ENCODE results near the gene FARP2. TPM values are rescaled to one million over a fixed set of nuclear protein-coding genes. Genes with fewer than 3 reads are reported as not detected.

FARP2 gene
- total and polyA plus RNA-seq, 4 donors = 9.9 to 49.7 (median 27.4) TPM

DNA sequence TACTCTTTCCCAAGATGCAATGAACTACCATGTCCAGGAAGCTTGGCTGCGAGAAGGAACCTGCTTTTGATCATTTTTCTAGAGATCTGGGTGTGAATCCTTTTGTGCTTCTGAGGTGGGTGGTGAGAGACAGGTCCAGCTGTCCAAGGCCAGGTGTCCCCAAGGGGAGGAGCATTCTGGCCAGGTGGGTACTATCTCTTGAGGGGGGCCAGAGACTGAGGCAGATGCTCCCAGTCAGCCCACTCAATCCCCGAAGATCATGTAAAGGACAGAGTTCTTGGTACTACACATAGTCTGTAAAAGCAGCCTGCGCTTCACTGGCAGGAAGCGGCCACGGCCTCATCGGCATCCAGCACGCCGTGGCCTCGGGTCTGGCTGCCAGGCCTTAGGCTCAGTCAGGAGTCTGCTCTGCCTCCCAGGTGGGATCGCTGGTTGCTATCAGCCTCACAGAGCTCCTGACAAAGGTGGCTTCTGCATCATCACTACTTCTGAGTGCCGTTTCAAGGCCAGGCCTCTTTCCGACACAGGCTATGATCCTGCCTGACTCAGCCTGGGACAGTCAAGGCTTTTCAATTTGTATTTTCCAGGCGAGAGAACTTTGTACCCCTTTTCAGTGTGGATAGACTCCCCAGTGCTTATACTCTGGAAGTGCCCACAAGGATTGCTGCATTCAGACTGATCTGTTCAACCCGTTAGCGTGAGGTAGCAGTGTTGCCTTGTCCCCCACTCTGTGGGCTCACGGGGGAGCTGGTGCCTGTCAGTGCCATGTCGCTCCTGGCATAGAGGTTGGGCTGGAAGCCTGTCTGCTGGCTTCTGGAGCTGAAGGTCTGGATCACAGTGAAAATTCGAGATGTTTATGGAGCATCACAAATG is 123.2 kb downstream of the FARP2 start:
- H3K4me1 ChIP-seq (ENCODE audit: control insufficient read depth in 5 of 5, insufficient read depth in 5 of 5, low read length in 5 of 5) = no peaks in the 10 kb centered on the region
- H3K27ac ChIP-seq (ENCODE audit: low read depth in 1 of 2, low read length in 1 of 2) = no peak overlapping the region
- no peaks in the 10 kb centered on the region for H3K9me3 ChIP-seq (ENCODE audit: control insufficient read depth in 4 of 4, insufficient read depth in 3 of 4, low read length in 3 of 4)
- H3K4me3 ChIP-seq = no peak overlapping the region
- no peak for ATAC-seq (ENCODE audit: insufficient read depth, low FRiP score)
- DNase-seq = no peak
- H3K27me3 ChIP-seq (ENCODE audit: control insufficient read depth in 3 of 3, insufficient read depth in 3 of 3, low read length in 2 of 3) = no peaks in the 10 kb centered on the region
- TF ChIP-seq, protein P1, sequence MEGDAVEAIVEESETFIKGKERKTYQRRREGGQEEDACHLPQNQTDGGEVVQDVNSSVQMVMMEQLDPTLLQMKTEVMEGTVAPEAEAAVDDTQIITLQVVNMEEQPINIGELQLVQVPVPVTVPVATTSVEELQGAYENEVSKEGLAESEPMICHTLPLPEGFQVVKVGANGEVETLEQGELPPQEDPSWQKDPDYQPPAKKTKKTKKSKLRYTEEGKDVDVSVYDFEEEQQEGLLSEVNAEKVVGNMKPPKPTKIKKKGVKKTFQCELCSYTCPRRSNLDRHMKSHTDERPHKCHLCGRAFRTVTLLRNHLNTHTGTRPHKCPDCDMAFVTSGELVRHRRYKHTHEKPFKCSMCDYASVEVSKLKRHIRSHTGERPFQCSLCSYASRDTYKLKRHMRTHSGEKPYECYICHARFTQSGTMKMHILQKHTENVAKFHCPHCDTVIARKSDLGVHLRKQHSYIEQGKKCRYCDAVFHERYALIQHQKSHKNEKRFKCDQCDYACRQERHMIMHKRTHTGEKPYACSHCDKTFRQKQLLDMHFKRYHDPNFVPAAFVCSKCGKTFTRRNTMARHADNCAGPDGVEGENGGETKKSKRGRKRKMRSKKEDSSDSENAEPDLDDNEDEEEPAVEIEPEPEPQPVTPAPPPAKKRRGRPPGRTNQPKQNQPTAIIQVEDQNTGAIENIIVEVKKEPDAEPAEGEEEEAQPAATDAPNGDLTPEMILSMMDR (IDR thresholded peaks at IDR 0.05; ENCODE audit: control extremely low read depth, extremely low read depth) = no peak
- no peak overlapping the region for H3K9ac ChIP-seq (ENCODE audit: insufficient read depth in 1 of 2, low read length in 2 of 2)
- WGBS, 2 donors = 92 to 93% methylated on average over 18 of the region's 18 CpGs
- peaks cover 0 to 13% (median 0%) of the 10 kb centered on the region in 4 donors for H3K36me3 ChIP-seq (ENCODE audit: control insufficient read depth in 4 of 4, insufficient read depth in 4 of 4, low read length in 4 of 4)

DNA sequence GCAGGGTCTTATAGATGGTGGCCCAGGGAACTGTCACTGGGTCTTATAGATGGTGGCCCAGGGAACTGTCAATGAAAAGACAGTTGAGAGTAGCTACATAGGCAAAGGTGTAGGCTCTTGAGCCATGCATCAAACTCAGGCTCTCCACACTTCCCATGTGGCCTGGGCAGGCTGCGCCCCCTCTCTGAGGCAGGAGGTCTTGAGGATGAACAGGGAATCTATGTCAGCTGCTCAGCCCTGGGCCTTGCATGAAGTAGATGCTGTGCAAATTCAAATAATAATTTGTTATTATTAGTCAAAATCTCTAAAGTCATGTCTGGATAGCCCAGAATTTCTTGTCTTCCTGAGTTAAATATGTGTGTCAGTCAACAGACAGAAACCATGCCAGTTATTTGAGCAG is 125.6 kb downstream of the FARP2 start:
- H3K27ac ChIP-seq (ENCODE audit: low read depth in 1 of 2, low read length in 1 of 2) = no peak overlapping the region
- no peak overlapping the region for H3K9ac ChIP-seq (ENCODE audit: insufficient read depth in 1 of 2, low read length in 2 of 2)
- H3K9me3 ChIP-seq (ENCODE audit: control insufficient read depth in 4 of 4, insufficient read depth in 3 of 4, low read length in 3 of 4) = no peaks in the 10 kb centered on the region
- TF ChIP-seq, protein P1 (IDR thresholded peaks at IDR 0.05; ENCODE audit: control extremely low read depth, extremely low read depth) = no peak
- peaks cover 0 to 15% (median 0%) of the 10 kb centered on the region in 4 donors for H3K36me3 ChIP-seq (ENCODE audit: control insufficient read depth in 4 of 4, insufficient read depth in 4 of 4, low read length in 4 of 4)
- no peaks in the 10 kb centered on the region for H3K4me1 ChIP-seq (ENCODE audit: control insufficient read depth in 5 of 5, insufficient read depth in 5 of 5, low read length in 5 of 5)
- no peak overlapping the region for H3K4me3 ChIP-seq
- 95 to 97% methylated on average over 1 of the region's 1 CpG for WGBS, 2 donors
- H3K27me3 ChIP-seq (ENCODE audit: control insufficient read depth in 3 of 3, insufficient read depth in 3 of 3, low read length in 2 of 3) = no peaks in the 10 kb centered on the region
- ATAC-seq (ENCODE audit: insufficient read depth, low FRiP score) (no peak), DNase-seq (no peak)

DNA sequence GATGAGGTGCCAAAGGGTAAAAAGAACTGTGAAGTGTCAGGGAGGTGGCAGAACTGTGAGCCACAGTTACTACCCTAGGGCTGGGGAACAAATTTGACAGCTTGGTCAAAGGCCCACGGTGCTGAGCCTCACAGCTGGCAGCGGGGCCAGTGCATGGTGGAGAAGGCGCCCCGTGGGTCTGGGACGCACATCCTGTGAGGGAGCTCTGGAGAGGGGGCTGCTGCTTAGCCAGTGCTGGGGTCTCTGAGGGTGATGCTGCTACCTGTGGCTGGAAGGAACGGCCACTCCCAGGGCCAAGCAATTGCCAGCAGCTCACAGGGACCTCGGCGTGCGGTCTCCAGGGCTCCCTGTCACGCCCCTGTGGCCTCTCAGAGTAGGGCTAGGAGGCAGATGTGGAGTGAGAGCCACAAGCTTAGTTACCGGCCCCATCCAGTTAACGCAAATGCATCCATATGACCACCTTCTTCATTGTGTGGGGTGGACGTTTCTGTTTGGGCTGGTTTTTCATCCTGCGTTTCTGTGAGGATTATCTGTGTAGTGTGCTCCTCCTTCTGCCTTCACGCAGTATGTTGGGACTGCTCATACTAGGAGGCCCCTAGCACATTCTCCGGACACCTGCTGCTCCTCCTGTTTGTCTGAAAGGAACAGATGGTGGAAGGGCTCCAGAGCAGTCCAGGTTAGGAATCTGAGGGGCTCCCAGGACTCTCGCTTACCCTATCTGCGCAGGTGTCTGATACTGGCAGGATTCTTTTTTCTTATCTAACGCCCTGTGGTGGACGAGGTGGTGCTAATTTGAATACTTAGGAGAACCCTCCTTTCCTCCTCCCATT is 126.3 kb downstream of the FARP2 start:
- no peaks in the 10 kb centered on the region for H3K4me1 ChIP-seq (ENCODE audit: control insufficient read depth in 5 of 5, insufficient read depth in 5 of 5, low read length in 5 of 5)
- no peaks in the 10 kb centered on the region for H3K27me3 ChIP-seq (ENCODE audit: control insufficient read depth in 3 of 3, insufficient read depth in 3 of 3, low read length in 2 of 3)
- H3K4me3 ChIP-seq = no peak overlapping the region
- H3K36me3 ChIP-seq (ENCODE audit: control insufficient read depth in 4 of 4, insufficient read depth in 4 of 4, low read length in 4 of 4) = peaks cover 0 to 15% (median under 1%) of the 10 kb centered on the region in 4 donors
- TF ChIP-seq, protein P1 (IDR thresholded peaks at IDR 0.05; ENCODE audit: control extremely low read depth, extremely low read depth) = no peak
- 87 to 88% methylated on average over 20 of the region's 20 CpGs for WGBS, 2 donors
- no peaks in the 10 kb centered on the region for H3K9me3 ChIP-seq (ENCODE audit: control insufficient read depth in 4 of 4, insufficient read depth in 3 of 4, low read length in 3 of 4)
- no peak overlapping the region for H3K27ac ChIP-seq (ENCODE audit: low read depth in 1 of 2, low read length in 1 of 2)
- DNase-seq (no peak), ATAC-seq (ENCODE audit: insufficient read depth, low FRiP score) (no peak)
- no peak overlapping the region for H3K9ac ChIP-seq (ENCODE audit: insufficient read depth in 1 of 2, low read length in 2 of 2)

All from lung (tissue), 12 donors.